ENCODE results near the gene GRB10.

GRCh38 chr7:50646069-50646468 lies 136.6 kb downstream of the GRB10 start:
- no peak for TF ChIP-seq GABPA (IDR thresholded peaks at IDR 0.05 in 1 of 2, conservative IDR thresholded peaks at IDR 0.05 in 1 of 2)
- TF ChIP-seq EGR1 (IDR thresholded peaks at IDR 0.05; ENCODE audit: low read depth in 2 of 2): no peak
- no peak for TF ChIP-seq CTCF (IDR thresholded peaks at IDR 0.05; ENCODE audit: low read depth, low read length, missing input control)
- TF ChIP-seq REST (IDR thresholded peaks at IDR 0.05): no peak
- TF ChIP-seq FOXA1 (IDR thresholded peaks at IDR 0.05): no peak
- TF ChIP-seq NR2F2 (IDR thresholded peaks at IDR 0.05): no peak
